Activated T-cell treated with anti-CD3 and anti-CD28 coated beads for 1 hour (primary cell): Measurements from ENCODE around the gene ARHGAP22.
A peak's percentile ranks its signal among the peaks of the same experiment; 100 is the strongest.

ENCODE experiments used
- DNase-seq: peaks from one replicate; pipeline ENCODE4 v3.0.0-alpha.2; 2020; ENCODE audit warnings: low read depth

Gene ARHGAP22

DNA sequence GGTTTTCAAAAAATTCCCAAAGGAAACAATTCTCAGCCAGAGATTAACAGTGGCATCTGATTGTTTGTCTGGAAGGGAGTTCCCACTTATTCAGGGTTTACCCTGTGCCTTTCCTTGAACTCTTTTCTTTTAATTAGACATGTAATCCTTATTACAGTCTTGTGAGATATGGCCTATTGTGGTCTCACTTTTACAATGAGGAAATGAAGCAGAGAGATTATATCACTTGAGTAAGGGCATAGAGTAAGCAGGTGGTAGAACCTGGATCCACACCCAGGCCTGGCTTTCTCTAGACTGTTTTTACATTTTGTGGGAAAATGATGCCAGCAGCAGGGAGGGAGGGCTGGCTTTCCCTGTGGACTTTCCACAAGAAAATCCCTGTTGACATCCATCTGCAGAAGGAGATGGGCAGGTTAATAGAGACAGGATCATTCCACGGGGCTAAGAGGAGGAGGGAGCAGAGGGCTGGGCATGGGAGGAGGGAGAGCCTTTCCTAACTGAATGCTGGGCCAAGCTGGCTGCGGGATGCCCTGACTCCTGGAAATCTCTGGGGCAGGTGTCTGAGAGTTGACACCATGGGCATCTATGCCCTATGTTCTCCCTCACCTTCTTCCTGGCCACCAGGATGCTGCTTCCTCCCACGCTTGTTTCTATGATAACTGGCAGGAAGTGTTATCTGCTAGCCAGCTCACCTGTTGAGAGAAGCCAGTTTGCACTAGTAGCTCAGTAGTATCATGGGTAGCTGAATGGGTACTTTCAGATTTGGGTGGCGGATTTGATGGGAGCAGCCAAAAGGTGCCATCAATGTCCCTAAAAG, 28.7 kb upstream of the ARHGAP22 start:
- no peak for DNase-seq

DNA sequence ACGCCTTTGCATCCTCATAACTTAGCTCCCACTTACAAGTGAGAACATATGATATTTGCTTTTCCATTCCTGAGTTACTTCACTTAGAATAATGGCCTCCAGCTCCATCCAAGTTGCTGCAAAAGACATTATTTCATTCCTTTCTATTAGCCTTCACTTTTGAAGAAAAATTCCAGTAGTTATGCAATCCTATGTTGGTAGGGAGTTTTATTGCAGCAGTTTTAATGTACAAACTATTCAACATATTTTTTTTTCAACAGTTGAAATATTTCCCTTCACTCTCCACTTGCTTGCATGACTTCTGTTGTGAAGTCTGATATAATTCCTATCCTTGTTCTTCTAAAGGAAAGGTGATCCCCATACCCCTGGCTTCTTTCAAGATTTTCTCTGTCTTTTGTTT, 27.3 kb upstream of the ARHGAP22 start:
- no peak for DNase-seq

DNA sequence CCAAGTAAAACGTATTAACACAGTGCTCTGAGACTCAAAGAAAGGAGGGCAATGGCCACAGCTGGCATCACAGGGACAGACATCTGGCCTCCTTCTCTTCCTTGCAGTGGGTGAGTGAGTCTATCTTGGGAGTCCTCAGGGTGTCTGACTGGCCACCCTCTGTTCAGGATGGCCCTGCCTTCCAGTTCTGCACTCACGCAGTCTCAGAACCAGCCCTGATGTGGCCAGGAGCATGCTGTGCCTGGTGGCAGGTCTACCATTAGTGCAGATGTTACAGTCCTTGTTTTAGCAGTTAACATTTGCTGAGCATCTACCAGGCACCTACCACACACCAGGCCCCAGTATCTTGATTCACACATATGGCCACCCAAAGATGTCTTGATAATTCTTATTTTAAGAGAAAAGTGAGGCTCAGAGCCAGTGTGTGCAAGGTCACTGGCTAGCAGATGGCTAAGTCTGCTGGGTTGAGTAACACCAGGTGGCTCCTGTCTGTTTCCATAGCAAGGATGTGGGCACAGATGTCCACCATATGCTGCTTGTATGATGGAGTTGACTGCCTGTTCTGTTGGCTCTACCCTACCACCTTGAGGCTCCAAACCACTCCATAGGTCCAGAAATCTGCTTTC, 23.2 kb upstream of the ARHGAP22 start:
- no peak for DNase-seq

DNA sequence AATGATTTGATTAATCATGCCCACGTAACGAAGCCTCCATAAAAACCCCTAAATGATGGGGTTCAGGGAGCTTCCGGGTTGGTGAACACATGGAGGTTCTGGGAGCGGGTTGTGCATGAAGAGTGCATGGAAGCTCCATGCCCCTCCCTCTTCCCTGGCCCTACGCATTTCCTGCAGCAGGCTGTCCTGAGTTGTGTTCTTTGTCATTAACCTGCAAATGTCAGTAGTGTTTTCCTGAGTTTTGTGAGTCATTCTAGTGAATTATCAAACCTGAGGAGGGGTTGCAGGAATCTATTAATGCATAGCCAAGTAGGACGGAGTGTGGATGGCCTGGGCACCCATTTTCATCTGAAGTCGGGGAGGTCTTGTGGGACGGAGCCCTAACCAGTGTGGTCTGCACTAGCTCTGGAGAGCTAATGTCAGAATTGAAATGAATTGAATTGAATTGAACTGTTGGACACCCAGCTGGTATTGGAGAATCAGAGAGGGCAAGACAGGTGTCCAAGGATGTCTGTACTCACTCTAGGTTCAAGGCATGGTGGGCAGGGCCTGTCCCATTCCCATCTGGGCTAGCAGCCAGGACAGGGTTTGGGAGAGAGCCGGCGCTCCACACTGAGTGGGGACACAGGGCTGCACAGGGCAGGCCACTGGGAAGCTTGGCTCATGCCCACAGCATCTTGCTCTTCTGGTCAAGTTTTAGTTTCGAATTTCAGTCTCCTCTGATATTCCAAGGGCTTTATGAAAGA, 22.3 kb upstream of the ARHGAP22 start:
- no peak for DNase-seq

DNA sequence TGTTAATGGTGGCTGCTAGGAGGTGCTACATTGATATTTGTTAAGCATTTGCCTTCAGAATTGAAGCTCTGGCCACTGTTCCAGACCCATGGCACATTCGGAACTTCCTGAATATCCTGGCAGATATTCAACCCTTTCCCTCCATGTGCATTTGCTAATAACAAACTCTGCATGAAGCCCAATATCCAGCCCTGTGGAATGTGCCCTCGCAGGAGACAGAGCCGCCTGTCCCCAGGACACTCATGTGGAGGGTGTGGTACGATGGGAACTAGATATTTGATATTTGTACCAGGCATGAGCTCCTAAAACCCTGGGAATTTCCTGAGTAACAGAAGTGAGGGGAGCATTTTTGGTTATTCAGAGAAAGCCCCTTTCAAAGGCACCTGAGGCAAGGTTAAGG, 21.6 kb upstream of the ARHGAP22 start:
- no peak for DNase-seq

DNA sequence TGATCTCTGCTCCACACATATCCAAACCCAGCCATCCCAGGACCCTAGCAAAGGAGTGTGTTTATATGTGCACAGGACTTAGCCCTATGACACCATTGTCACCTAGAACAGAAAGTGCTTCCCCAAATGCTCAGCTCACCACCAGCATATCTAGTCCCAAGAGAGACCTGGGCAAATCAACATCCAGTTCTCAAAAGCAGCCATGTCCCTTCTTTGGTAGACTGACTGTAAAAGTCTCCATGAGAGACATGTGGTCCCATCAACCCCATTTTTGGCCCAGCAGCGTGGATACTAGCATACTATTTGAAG, 20.9 kb upstream of the ARHGAP22 start:
- DNase-seq = no peak

DNA sequence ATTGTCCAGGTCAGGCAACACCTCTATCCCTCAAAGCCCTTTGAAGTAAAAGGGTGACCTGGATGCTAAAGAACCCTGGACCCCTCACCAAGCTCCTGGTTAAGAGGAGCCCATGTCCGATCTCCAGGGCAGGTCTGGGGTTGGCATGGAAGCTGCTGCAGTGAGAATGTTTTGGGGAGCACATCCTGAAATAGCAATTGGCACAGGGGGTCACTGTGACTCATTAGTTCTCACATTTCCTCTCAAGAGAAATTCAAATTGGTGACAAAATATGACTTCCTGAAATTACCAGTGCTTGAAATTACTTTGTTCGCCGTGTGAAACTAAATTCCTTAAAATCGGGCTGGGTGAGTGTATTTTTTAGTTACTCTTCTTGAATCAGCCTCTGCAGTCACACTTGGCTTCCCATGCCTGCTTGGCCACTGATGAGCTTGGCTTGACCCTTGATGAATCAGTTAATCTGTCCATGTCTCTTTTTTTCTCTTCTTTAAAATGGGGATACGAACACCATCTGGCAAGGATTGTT, 18.8 kb upstream of the ARHGAP22 start:
- no peak for DNase-seq

DNA sequence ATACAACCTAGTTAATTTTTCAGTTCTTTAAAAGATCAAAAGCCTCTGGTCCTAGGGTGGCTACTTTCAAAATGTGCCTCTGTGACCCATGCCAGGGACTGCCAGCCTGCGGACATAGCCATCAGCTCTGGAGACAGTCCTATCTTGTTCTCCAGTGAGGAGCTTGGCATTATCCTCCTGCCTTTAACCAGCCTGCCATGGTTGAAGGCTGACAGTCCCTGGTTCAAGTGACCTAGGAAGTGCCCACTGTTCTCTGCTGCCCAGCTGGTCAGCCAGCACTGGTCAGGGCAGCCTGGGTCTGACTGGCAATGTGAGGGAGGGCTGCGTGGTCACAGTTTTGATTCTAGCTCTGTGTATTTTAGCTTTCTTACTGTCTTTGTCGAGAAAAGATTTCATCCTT, 18.1 kb upstream of the ARHGAP22 start:
- no peak for DNase-seq

DNA sequence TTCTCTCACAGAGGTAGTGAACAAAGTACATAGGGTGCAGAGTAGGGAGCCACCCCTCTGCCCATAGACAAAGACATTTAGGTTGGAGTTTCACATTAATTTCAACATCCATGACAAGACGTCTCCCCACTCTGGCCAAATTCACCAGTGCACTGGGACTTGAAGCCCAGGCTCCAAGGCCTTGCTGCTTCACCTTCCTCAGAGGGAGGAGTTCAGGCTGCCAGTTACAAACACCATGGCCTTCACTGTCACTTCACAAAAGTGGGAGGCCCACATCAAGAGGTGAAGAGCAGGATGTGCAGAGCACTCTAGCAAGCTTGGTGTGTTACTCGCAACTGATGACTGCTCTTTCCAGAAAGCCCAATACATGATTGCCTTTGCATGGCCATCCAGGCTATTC, 15.8 kb upstream of the ARHGAP22 start:
- DNase-seq = no peak

DNA sequence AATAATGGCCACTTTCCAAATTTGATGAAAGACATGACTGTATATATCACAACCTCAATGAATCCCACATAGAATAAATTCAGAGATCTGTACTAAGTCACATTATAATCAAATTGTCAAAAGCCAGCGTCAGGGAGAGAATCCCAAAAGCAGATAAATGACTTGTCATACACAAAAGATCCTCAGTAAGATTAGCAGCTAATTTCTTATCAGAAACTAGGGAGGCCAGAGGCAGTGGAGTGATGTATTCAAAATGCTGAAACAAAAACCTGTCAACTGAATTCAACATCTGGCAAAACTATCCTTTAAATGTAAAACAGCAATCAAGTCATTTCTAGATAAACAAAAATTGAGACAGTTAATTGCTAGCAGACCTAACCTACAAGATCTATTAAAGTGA, 11.6 kb upstream of the ARHGAP22 start:
- no peak for DNase-seq

DNA sequence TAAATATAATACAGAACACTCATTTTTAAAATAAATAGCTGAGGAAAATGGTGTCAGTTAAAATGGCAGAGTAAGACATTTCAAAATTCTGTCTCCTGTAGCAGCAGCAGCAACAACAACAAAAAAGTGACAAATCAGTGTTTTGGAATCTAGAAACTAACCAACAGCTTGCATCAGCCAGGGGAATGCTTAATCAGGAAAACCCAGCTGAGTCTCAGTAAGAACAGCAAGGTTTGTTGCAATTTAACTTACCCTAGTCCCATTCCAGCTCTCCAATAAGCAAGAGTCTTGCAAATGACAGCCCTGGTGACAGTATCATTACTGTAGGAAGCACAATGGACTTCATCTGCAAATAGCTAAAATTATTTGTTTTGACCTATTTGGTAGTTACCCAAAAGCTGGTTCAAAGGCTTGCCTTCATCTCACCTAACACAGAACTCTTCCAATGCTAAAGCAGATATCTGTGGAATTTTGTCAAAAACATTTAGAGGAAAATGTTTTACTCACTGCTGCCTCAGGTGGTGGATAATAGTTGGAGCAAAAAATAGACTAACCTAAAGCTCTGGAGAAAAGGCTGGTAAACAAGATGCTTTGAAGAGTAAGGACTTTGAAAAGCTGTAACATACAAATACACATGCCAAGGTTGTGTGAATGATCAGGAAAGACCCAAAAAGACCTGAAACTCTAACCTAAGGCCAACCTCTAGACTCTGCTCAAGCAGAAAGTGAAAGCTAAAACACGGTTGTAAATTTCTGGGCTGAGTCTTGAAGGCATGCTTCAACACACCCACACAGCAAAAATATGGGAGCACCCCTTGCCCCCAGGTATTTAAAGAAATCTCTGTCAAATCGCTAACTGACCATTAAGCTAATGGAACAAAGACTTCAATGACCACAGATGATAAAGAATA, 9.9 kb upstream of the ARHGAP22 start:
- DNase-seq = no peak

DNA sequence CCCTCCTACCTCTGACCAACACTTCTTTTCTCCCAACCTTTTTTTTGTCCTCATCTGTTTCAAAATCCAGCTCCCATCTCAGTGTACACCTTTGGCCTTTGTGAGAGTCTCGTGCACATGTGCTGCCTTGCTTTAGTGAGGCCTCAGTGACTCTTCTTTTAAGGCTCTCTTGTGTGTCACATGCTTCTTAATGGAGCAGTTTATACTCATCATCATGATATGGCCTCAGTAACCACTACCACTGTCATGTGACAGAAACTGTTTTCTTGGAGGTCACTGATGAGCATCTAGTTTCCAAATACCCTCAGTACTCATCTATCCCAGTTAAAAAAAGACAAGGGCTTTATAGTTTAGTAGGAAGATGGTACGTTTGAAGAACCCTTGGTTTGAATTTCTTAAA, 8.1 kb upstream of the ARHGAP22 start:
- DNase-seq = no peak

DNA sequence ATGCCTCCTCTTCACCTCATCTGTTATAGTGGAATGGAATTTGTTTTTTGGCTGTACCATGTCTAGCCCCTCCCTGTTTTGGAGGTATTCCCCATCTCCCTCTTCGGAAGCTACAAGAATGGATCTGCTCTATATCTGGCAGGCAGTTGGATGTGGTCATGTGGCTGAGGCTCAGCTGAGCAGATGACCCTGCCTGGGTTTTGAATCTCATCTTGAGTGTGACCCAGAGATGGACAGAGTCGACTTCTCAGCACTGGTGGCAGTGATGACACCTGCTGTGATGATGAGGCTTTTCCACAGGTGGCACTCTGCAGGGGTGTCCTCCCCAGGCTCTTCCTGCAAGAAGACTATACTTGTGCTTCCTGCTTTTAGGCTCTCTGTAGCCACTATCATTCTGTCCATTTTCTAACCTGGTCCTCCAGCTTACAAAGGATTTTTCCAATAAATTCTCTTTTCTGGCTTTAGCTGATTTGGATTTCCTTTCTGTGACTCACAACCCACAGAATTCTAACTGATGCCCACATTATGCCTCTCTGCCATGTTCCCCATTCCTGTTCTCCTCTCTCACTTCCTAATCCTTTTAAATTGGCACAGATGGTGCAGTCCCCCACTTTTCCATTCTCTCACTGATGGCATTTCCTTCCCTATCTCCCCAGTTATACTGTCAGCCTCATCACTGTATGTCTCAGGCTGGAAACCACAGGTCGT, 7.5 kb upstream of the ARHGAP22 start:
- no peak for DNase-seq

DNA sequence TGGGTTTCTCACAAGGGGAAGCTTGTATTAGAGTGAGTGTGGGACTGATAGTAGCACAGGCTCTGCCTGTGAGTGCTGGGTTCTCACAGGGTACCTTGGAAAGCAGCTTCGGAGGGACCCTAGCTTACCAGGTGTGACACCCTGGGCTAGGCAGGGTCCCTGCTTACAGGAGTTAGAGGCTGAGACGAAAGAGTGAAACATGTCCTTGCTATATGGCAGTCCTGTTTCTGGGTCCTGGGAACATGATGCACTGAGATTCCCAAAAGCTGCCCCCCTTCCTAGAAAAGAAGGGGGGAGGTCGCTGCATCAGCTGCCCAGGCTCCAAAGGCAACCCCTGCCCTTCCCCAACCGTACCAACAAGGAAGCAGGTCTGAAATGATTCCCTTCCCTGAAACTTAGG, 6.3 kb upstream of the ARHGAP22 start:
- DNase-seq = no peak

DNA sequence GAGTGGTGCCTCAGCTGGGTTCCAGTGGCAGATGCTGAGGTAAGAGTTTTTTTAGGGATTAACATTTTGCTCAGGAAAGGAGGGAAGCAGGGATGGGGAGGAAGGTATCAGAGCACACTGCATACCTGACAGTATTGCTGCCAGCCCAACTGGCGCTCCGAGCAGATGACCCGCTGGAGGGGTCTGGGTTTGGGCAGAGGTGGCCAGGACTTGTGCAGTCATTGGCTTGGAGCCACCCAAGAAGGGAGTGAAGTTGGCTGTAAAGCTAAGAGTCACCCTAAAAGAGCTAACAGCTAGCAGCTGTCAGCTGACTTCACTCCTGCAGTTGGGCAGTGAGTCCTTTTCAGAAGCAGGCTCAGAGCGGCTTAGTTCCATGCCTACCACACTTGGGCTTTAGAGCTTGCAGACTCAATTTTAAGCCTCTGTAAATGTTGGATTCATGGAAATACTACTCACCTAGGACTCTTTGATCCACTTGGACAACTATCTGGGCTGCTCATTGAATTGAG, 5.8 kb upstream of the ARHGAP22 start:
- no peak for DNase-seq

DNA sequence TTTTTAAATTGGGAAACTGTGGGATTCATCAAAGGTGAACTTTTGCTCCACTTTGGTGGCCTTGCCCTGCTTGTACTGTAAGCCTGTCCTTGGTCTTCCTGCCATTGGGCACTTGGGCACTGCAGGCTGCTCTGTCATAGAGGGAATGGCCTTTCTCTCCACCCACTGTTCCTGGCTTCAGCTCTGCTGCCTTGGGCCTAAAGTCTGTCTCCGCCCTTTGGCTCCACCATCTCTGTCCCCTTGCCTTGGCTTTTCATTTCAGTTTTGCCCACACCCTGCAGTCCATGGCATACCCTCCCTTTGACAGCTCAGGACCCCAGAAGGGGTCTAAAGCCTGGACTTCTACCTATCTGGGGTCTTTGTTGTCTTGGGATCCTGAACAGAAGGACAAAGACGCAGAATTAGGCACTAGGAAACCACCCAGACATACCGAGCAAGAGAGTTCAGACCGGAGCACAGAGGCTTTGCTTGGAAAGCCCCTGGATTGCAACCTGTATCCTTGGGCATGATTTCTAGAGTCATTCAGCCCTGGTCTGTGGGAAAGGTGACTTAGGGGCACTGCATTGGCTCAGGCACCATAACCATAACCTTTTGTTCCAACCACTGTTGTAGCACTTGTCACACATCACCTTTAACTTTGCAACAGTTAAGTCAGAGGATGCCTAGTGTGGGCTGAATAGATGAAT, 5.2 kb upstream of the ARHGAP22 start:
- DNase-seq = no peak

DNA sequence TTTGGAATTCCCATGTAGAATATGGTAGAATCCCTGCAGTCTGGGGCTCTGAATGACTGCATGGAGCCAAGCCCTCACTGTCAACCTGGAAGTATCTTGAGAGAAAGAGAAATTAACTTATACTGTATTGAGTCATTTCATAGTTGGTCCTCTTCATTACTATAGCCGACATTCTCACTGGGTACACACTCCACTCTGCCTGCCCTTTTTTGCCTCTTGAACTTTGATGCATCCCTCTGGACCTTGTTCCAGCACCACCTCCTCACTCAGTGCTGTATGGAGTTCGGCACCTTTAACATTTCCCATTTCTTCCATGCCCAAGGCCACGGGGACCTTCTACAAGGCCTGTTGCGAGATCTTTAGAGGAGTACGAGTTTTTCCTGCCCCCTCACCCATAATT, 4.6 kb upstream of the ARHGAP22 start:
- DNase-seq = no peak

DNA sequence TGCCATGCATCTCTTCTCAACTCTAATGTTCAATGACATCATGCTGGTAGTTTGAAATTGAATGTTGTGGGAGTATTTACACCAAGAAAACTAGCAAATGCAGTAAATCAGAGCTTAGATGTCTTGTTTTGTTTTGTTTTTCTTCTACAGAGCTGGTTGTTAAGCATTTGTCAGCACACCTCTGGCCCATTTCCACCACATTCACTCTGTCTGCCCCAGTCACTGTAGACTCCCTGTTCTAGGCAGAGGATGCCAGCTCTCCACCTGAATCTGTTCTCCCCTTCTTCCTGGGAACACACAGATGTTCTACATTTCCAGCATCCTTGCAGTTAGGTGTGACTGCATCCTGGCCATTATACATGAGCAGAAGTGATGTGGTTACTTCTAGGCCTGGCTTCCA, 4.1 kb upstream of the ARHGAP22 start:
- no peak for DNase-seq

DNA sequence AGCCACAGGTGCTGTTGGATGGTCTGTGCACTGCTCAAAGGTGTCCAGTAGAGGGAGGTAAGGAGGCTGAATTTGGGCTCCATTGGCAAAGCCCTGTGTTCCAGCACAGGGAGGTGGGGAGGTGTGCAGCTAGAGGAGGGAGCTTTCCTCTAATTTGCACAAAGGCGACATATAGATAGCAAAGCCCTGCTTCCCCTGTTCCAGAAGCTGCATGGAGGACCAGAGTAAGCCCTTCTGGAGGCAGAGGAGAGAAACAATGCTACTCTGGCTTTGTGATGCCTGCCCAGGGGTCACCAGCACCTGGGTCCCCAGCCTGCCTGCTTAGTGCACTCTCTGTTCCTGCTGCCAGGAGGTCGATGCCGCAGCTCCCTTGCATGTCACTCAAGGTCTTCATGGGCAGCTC, 3.4 kb upstream of the ARHGAP22 start:
- peak; percentile 6 for DNase-seq
